Natural killer cell (primary cell): ENCODE results near the gene DNASE1L2. TPM values are rescaled to one million over a fixed set of nuclear protein-coding genes. Genes with fewer than 3 reads are reported as not detected.
"Not testable (repeated sequence)": the region's sequence is repeated elsewhere in the genome, so short reads cannot be mapped to it uniquely, and the experiment has no call there.

Experiments
- ATAC-seq, 3 donors: fragments of 150-1000 bp in 2 of 3; fragments of 200-7000 bp in 1 of 3; cut with Tn5 transposase; 1 replicate in 1 of 3; 2 replicates in 2 of 3; pipeline ENCODE4 v1.10.0; 2021; ENCODE audit warnings: mild to moderate bottlenecking in 2 of 3, moderate library complexity in 2 of 3
- DNase-seq, 2 donors: peaks; one replicate each; pipeline versions ENCODE4 v3.0.0 to v3.0.0-alpha.2; 2013 to 2021; ENCODE audit warnings: mixed read lengths in 1 of 2
- H3K27ac ChIP-seq: one replicate; pipeline ENCODE4 v1.5.1; 2013; ENCODE audit warnings: mild to moderate bottlenecking, low read length
- H3K27me3 ChIP-seq: one replicate; pipeline ENCODE4 v1.6.1; 2013; ENCODE audit warnings: low read length; ENCODE audit not compliant: control insufficient read depth, insufficient read depth
- H3K36me3 ChIP-seq: one replicate; pipeline ENCODE4 v1.6.1; 2013; ENCODE audit warnings: low read length; ENCODE audit not compliant: control insufficient read depth, insufficient read depth
- H3K4me1 ChIP-seq: one replicate; pipeline ENCODE4 v1.6.1; 2013; ENCODE audit warnings: low read length; ENCODE audit not compliant: control insufficient read depth, insufficient read depth
- H3K4me3 ChIP-seq: one replicate; pipeline ENCODE4 v1.5.1; 2013; ENCODE audit warnings: low read length
- H3K9me3 ChIP-seq: one replicate; pipeline ENCODE4 v1.6.1; 2013; ENCODE audit warnings: low read length; ENCODE audit not compliant: control insufficient read depth, insufficient read depth
- H3K27ac Mint-ChIP-seq, 2 donors: one replicate each; pipeline ENCODE4 v1.8.0; 2022; ENCODE audit warnings: mild to moderate bottlenecking in 2 of 2, mixed read lengths in 2 of 2, moderate library complexity in 1 of 2
- H3K27me3 Mint-ChIP-seq, 2 donors: one replicate each; pipeline ENCODE4 v1.8.0; 2022; ENCODE audit warnings: low read depth in 2 of 2, mixed read lengths in 2 of 2
- H3K36me3 Mint-ChIP-seq: one replicate; pipeline ENCODE4 v1.8.0; 2022; ENCODE audit warnings: mixed read lengths
- H3K4me1 Mint-ChIP-seq, 2 donors: one replicate each; pipeline ENCODE4 v1.8.0; 2022; ENCODE audit warnings: mixed read lengths in 2 of 2
- H3K4me3 Mint-ChIP-seq: one replicate; pipeline ENCODE4 v1.8.0; 2022; ENCODE audit warnings: mild to moderate bottlenecking, moderate library complexity, mixed read lengths
- H3K9me3 Mint-ChIP-seq, 2 donors: one replicate each; pipeline ENCODE4 v1.8.0; 2022; ENCODE audit warnings: mixed read lengths in 2 of 2
- CTCF ChIP-seq: fragments of 200-600 bp; IDR thresholded peaks from one replicate; pipeline ENCODE4 v1.8.0; 2022; ENCODE audit warnings: antibody characterized with exemption
- WGBS: methylation state at CpG from one replicate; pipeline ENCODE4 v1.1.7; 2013; ENCODE audit warnings: missing lambda C conversion rate; ENCODE audit not compliant: insufficient coverage; 5-methylcytosine and 5-hydroxymethylcytosine counted together
- intact Hi-C: fragments of 100-400 bp; cut with micrococcal nuclease; formaldehyde crosslinking; loops from one replicate; pipeline ENCODE4 v1.14.2; 2022
- total RNA-seq, 4 donors: library from RNA; stranded (reverse); fragments of 120-200 nt in 1 of 4; gene quantifications; one replicate each; pipeline versions ENCODE4 v1.2.3 to v1.2.4, GENCODE V29; 2013 to 2022

Gene DNASE1L2
- total RNA-seq, 3 donors from 2014 or later (not counting 1 experiment from before 2014, with no cell fraction given): 0.19 to 1.4 (median 0.77) TPM

DNA sequence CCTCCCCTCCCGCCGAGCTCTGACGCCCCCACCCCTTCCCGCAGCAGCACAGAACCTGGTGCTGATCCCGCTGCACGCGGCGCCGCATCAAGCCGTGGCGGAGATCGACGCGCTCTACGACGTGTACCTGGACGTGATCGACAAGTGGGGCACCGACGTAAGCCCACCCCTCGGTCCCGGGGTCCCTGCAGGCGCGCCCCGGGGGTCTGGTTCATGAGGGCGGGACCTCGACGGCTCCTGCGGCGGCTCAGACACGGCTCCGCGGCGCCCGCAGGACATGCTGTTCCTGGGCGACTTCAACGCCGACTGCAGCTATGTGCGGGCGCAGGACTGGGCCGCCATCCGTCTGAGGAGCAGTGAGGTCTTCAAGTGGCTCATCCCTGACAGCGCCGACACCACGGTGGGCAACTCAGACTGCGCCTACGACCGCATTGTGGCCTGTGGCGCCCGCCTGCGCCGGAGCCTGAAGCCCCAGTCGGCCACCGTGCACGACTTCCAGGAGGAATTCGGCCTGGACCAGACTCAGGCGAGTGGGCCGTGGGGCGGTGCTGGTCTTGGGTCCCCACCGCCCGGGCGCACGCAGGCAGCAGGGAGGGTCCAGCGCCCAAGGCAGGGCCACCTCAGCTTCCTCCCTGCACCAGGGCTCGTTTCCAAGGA is 1.4 kb downstream of the DNASE1L2 start:
- TF ChIP-seq CTCF: no peak
- no peak overlapping the region for H3K4me3 Mint-ChIP-seq
- no peak overlapping the region for H3K4me3 ChIP-seq

GRCh38 chr16:2238150-2238837 is 2.0 kb downstream of the DNASE1L2 start:
- peaks cover 30% of the 10 kb centered on the region for H3K36me3 ChIP-seq
- no peak for DNase-seq
- intact Hi-C loops: no loop called here
- no peaks in the 10 kb centered on the region for H3K9me3 ChIP-seq
- no peak overlapping the region for H3K27ac Mint-ChIP-seq
- H3K4me3 ChIP-seq: no peak overlapping the region
- H3K4me1 Mint-ChIP-seq: no peaks in the 10 kb centered on the region
- H3K36me3 Mint-ChIP-seq: no peaks in the 10 kb centered on the region
- no peak for TF ChIP-seq CTCF
- H3K27me3 ChIP-seq: peaks cover 6% of the 10 kb centered on the region
- H3K9me3 Mint-ChIP-seq: no peaks in the 10 kb centered on the region
- WGBS: 72% methylated on average over 18 of the region's 18 CpGs
- H3K27me3 Mint-ChIP-seq: no peaks in the 10 kb centered on the region
- no peak for ATAC-seq
- no peak overlapping the region for H3K4me3 Mint-ChIP-seq
- H3K27ac ChIP-seq: no peak overlapping the region
- peaks cover 13% of the 10 kb centered on the region for H3K4me1 ChIP-seq

More for the DNA sequence above, 1.4 kb downstream of the DNASE1L2 start:
- Histone ChIP-seq H3K9me3 (no peaks in the 10 kb centered on the region), H3K27me3 (peaks cover 6% of the 10 kb centered on the region), H3K4me1 (peaks cover 13% of the 10 kb centered on the region), H3K36me3 (peaks cover 33% of the 10 kb centered on the region), H3K27ac (no peak overlapping the region)
- Mint-ChIP-seq H3K9me3 (no peaks in the 10 kb centered on the region), H3K4me1 (no peaks in the 10 kb centered on the region), H3K27ac (no peak overlapping the region), H3K27me3 (no peaks in the 10 kb centered on the region), H3K36me3 (no peaks in the 10 kb centered on the region)
- 24% methylated on average over 65 of the region's 65 CpGs for WGBS
- ATAC-seq (no peak), DNase-seq (no peak)
- intact Hi-C loops: no loop called here

- no peak for DNase-seq
- H3K27ac Mint-ChIP-seq: no peak overlapping the region
- no peaks in the 10 kb centered on the region for H3K36me3 Mint-ChIP-seq
- H3K4me3 Mint-ChIP-seq: no peak overlapping the region
- WGBS: 95% methylated on average over 15 of the region's 15 CpGs
- H3K4me1 Mint-ChIP-seq: no peaks in the 10 kb centered on the region
- Histone ChIP-seq H3K4me3 (no peak overlapping the region), H3K4me1 (peaks cover 13% of the 10 kb centered on the region), H3K9me3 (no peaks in the 10 kb centered on the region), H3K36me3 (peaks cover 24% of the 10 kb centered on the region), H3K27ac (no peak overlapping the region), H3K27me3 (peaks cover 6% of the 10 kb centered on the region)
- no peaks in the 10 kb centered on the region for H3K27me3 Mint-ChIP-seq
- no peaks in the 10 kb centered on the region for H3K9me3 Mint-ChIP-seq
- intact Hi-C loops: no loop called here
- TF ChIP-seq CTCF: no peak
- ATAC-seq: no peak
Observed at GRCh38 chr16:2238838-2239675, 2.8 kb downstream of the DNASE1L2 start.

GRCh38 chr16:2240331-2240730 is 4.1 kb downstream of the DNASE1L2 start:
- H3K27ac ChIP-seq, ATAC-seq, H3K27me3 ChIP-seq, H3K9me3 ChIP-seq, H3K4me1 Mint-ChIP-seq, H3K4me3 Mint-ChIP-seq, H3K27ac Mint-ChIP-seq, H3K9me3 Mint-ChIP-seq, DNase-seq, intact Hi-C loops, H3K4me3 ChIP-seq, H3K27me3 Mint-ChIP-seq, H3K36me3 Mint-ChIP-seq: not testable (repeated sequence)
- Histone ChIP-seq H3K36me3 (peaks cover 23% of the 10 kb centered on the region), H3K4me1 (peaks cover 13% of the 10 kb centered on the region)
- WGBS: 98% methylated on average over 8 of the region's 9 CpGs
